Keratinocyte (primary cell): ENCODE data around the gene HMGXB3. TPM values are rescaled to one million over a fixed set of nuclear protein-coding genes. Genes with fewer than 3 reads are reported as not detected.

Source experiments
- DNase-seq: peaks from one replicate; pipeline ENCODE4 v3.0.0-alpha.2; 2011; ENCODE audit warnings: low read depth, missing footprints, low spot score
- FAIRE-seq: peaks from 2 replicates; lab custom pipeline; 2011; peaks lifted over from hg19 to GRCh38; lab: Jason Lieb, UNC
- H2AFZ ChIP-seq: 2 replicates; pipeline ENCODE4 v1.6.0; 2012; ENCODE audit warnings: low read length, control low read depth, inconsistent platforms; ENCODE audit not compliant: control insufficient read depth
- H3K27ac ChIP-seq: 2 replicates; pipeline ENCODE4 v1.5.1; 2011; ENCODE audit warnings: low read length; ENCODE audit not compliant: control insufficient read depth, insufficient read depth
- H3K27me3 ChIP-seq: 3 replicates; pipeline ENCODE4 v1.6.0; 2011; ENCODE audit warnings: low read length; ENCODE audit not compliant: control insufficient read depth, insufficient read depth; ENCODE audit errors: extremely low read depth
- H3K36me3 ChIP-seq, 2 experiments: 2 replicates in 1 of 2; 3 replicates in 1 of 2; pipeline ENCODE4 v1.5.1; 2011; ENCODE audit warnings: low read length in 2 of 2, mild to moderate bottlenecking in 1 of 2; ENCODE audit not compliant: control insufficient read depth in 2 of 2, insufficient read depth in 2 of 2; ENCODE audit errors: extremely low read depth in 1 of 2
- H3K4me1 ChIP-seq: 3 replicates; pipeline ENCODE4 v1.5.1; 2011; ENCODE audit warnings: low read length; ENCODE audit not compliant: control insufficient read depth, insufficient read depth; ENCODE audit errors: extremely low read depth
- H3K4me2 ChIP-seq: 3 replicates; pipeline ENCODE4 v1.6.0; 2011; ENCODE audit warnings: low read depth, low read length; ENCODE audit not compliant: control insufficient read depth, insufficient read depth; ENCODE audit errors: extremely low read depth
- H3K4me3 ChIP-seq, 3 experiments: fragments of 200-600 bp in 1 of 3; sonication (generic) in 1 of 3; 2 replicates in 2 of 3; 3 replicates in 1 of 3; pipeline ENCODE4 v1.5.1; 2011 to 2016; ENCODE audit warnings: low read length in 3 of 3, mild to moderate bottlenecking in 3 of 3, control low read depth in 2 of 3, inconsistent platforms in 1 of 3, low read depth in 1 of 3, mixed read lengths in 1 of 3, mixed run types in 1 of 3, moderate library complexity in 1 of 3; ENCODE audit not compliant: control insufficient read depth in 2 of 3, insufficient read depth in 2 of 3; ENCODE audit errors: extremely low read depth in 1 of 3
- H3K79me2 ChIP-seq: 2 replicates; pipeline ENCODE4 v1.6.0; 2012; ENCODE audit warnings: low read length; ENCODE audit not compliant: control insufficient read depth, insufficient read depth
- H3K9ac ChIP-seq: 3 replicates; pipeline ENCODE4 v1.6.0; 2011; ENCODE audit warnings: low read length; ENCODE audit not compliant: control insufficient read depth, insufficient read depth; ENCODE audit errors: extremely low read depth
- H3K9me1 ChIP-seq: 3 replicates; pipeline ENCODE4 v1.6.0; 2011; ENCODE audit warnings: low read length; ENCODE audit not compliant: control insufficient read depth, insufficient read depth; ENCODE audit errors: extremely low read depth
- H3K9me3 ChIP-seq: 2 replicates; pipeline ENCODE4 v1.5.1; 2012; ENCODE audit warnings: low read depth, low read length; ENCODE audit not compliant: control insufficient read depth
- H4K20me1 ChIP-seq: 3 replicates; pipeline ENCODE4 v1.6.0; 2011; ENCODE audit warnings: low read length; ENCODE audit not compliant: control insufficient read depth, insufficient read depth; ENCODE audit errors: extremely low read depth
- EZH2 ChIP-seq: IDR thresholded peaks from one replicate; pipeline ENCODE4 v1.6.1; 2012; ENCODE audit warnings: inconsistent platforms, mild to moderate bottlenecking, low read length, moderate library complexity
- dilution Hi-C: fragments of 300-500 bp; cut with MboI; formaldehyde crosslinking; loops from one replicate; pipeline ENCODE4 v1.7.0; 2020; ENCODE audit warnings: low sequenced_read_pairs; ENCODE audit not compliant: extremely low pct_ligation_motif_present
- polyA plus RNA-seq, 5 experiments: library from polyadenylated mRNA; depleted of rRNA in 3 of 5; stranded (reverse) in 3 of 5; stranded (forward) in 1 of 5; unstranded in 1 of 5; fragments of >200 nt; gene quantifications; 1 replicate in 1 of 5; 2 replicates in 3 of 5; 3 replicates in 1 of 5; pipeline versions ENCODE4 v1.2.1 to v1.2.3, GENCODE V29; 2011 to 2012; ENCODE audit warnings: missing spikeins in 2 of 5, low read depth in 1 of 5, low replicate concordance in 1 of 5
- TF ChIP-seq, protein P1 (sequence below), 3 experiments: IDR thresholded peaks in 1 of 3; conservative IDR thresholded peaks in 1 of 3; optimal IDR thresholded peaks in 1 of 3; 2 replicates in 2 of 3; 3 replicates in 1 of 3; pipeline versions ENCODE3 to v1.5.1; 2011; ENCODE audit warnings: low read length in 3 of 3, mild to moderate bottlenecking in 3 of 3, moderate library complexity in 2 of 3, control low read depth in 1 of 3, inconsistent platforms in 1 of 3; ENCODE audit not compliant: insufficient read depth in 2 of 3; ENCODE audit errors: extremely low read depth in 1 of 3

The HMGXB3 gene
- polyA plus RNA-seq, 1 donor (not counting 4 experiments of a cell fraction or from before 2014, with no cell fraction given), result 39.4 TPM

DNA sequence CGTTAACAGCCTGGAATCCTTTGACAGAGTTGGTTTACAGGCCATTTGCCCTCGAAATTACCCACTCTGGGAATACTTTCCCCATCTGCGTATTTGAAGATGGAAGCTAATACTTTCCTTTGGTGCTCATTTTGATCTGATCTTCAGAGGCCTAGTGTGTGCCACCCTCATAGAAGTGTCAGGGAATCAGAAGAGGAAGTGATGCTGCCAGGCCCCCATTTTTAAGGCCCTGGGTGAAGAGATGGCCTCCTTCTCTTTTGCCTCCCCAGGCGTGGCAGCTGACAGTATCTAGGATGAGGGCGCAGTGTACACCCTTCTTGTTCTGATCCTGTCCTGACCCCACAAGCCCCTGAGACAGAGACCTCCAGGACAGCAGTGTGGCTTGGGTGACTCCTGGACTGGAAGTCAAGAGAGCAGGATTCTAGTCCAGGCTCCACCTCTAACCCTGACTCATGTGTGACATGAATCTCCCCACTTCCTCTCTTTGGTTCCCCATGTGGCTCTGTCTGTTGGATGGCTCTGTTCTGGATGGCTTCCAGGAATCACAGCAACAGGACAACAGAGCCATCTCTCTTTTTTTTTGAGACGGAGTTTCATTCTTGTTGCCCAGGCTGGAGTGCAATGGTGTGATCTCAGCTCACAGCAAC lies 58.1 kb downstream of the HMGXB3 start:
- no peaks in the 10 kb centered on the region for H3K79me2 ChIP-seq
- H3K4me2 ChIP-seq, result no peak overlapping the region
- no peak for TF ChIP-seq EZH2
- TF ChIP-seq, protein P1, sequence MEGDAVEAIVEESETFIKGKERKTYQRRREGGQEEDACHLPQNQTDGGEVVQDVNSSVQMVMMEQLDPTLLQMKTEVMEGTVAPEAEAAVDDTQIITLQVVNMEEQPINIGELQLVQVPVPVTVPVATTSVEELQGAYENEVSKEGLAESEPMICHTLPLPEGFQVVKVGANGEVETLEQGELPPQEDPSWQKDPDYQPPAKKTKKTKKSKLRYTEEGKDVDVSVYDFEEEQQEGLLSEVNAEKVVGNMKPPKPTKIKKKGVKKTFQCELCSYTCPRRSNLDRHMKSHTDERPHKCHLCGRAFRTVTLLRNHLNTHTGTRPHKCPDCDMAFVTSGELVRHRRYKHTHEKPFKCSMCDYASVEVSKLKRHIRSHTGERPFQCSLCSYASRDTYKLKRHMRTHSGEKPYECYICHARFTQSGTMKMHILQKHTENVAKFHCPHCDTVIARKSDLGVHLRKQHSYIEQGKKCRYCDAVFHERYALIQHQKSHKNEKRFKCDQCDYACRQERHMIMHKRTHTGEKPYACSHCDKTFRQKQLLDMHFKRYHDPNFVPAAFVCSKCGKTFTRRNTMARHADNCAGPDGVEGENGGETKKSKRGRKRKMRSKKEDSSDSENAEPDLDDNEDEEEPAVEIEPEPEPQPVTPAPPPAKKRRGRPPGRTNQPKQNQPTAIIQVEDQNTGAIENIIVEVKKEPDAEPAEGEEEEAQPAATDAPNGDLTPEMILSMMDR (optimal IDR thresholded peaks at IDR 0.05 in 1 of 3, IDR thresholded peaks at IDR 0.05 in 1 of 3, conservative IDR thresholded peaks at IDR 0.05 in 1 of 3; ENCODE audit: extremely low read depth in 1 of 3, insufficient read depth in 2 of 3, low read length in 3 of 3), result no peak
- peaks cover 14 to 23% of the 10 kb centered on the region in 2 experiments for H3K36me3 ChIP-seq
- H3K9me1 ChIP-seq, result no peaks in the 10 kb centered on the region
- H2AFZ ChIP-seq, result no peak overlapping the region
- H3K9ac ChIP-seq, result no peak overlapping the region
- no peaks in the 10 kb centered on the region for H3K9me3 ChIP-seq
- FAIRE-seq, result peak; percentile 97
- no peak overlapping the region for H3K27ac ChIP-seq
- DNase-seq, result peak; percentile 44
- peaks cover 5% of the 10 kb centered on the region for H3K4me1 ChIP-seq
- H3K27me3 ChIP-seq, result peaks cover 2% of the 10 kb centered on the region
- dilution Hi-C loops, result no loop called here
- H4K20me1 ChIP-seq, result no peaks in the 10 kb centered on the region
- H3K4me3 ChIP-seq, result no peak overlapping the region

DNA sequence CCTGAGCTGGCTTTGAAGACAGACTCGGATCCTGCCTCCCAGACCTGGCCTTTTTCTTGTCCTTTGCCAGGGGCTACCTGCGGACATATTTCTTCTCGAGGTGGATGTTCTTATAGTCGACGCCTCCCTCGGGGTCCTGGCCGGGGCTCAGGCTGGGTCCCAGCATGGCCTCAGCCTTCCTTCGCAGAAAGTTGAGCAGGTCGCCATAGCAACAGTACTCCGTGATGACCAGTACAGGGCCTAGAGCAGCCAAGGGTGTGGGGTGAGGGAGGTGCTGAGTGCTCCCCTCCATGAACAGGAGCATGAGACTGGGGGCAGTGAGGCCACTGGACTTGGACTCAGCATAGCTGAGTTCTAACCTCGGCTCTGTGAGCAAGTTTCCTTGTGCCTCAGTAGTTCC lies 59.1 kb downstream of the HMGXB3 start:
- H3K27me3 ChIP-seq, result peaks cover 11% of the 10 kb centered on the region
- no peak overlapping the region for H2AFZ ChIP-seq
- no peaks in the 10 kb centered on the region for H3K9me1 ChIP-seq
- H3K36me3 ChIP-seq, result peaks cover 7 to 15% of the 10 kb centered on the region in 2 experiments
- H3K79me2 ChIP-seq, result no peaks in the 10 kb centered on the region
- dilution Hi-C loops, result no loop called here
- no peak overlapping the region for H3K4me2 ChIP-seq
- no peaks in the 10 kb centered on the region for H3K9me3 ChIP-seq
- H3K27ac ChIP-seq, result no peak overlapping the region
- H3K4me3 ChIP-seq, result no peak overlapping the region
- no peak for TF ChIP-seq EZH2
- TF ChIP-seq, protein P1 (optimal IDR thresholded peaks at IDR 0.05 in 1 of 3, IDR thresholded peaks at IDR 0.05 in 1 of 3, conservative IDR thresholded peaks at IDR 0.05 in 1 of 3; ENCODE audit: extremely low read depth in 1 of 3, insufficient read depth in 2 of 3, low read length in 3 of 3), result no peak
- FAIRE-seq (no peak), DNase-seq (no peak)
- peaks cover 5% of the 10 kb centered on the region for H3K4me1 ChIP-seq
- H4K20me1 ChIP-seq, result no peaks in the 10 kb centered on the region
- H3K9ac ChIP-seq, result no peak overlapping the region
